ENCODE data around the gene ODC1. TPM values are rescaled to one million over a fixed set of nuclear protein-coding genes. Genes with fewer than 3 reads are reported as not detected.

ODC1 gene
- total RNA-seq, 1 donor from 2014 or later: 82.8 TPM

DNA sequence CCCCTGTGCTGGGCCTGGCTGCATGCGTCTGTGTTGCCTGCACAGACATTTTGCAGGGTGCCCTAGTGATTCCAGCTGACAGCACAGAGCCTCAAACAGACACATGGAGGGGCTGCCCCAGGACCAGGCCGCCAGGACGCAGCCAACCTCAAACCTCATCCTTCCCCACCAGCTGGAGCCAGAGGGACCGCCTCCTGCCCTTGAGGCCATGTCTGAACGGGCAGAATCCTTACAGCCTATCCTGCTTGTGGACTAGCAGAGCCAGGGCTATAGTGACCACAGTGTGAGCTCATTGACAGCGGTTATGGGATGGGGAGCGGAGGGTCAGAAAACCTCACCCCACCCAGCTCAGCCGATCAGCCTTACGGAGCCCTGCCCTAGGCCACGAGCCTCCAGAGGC lies 22.4 kb downstream of the ODC1 start:
- H3K27me3 ChIP-seq: no peaks in the 10 kb centered on the region
- TF ChIP-seq, protein P1, sequence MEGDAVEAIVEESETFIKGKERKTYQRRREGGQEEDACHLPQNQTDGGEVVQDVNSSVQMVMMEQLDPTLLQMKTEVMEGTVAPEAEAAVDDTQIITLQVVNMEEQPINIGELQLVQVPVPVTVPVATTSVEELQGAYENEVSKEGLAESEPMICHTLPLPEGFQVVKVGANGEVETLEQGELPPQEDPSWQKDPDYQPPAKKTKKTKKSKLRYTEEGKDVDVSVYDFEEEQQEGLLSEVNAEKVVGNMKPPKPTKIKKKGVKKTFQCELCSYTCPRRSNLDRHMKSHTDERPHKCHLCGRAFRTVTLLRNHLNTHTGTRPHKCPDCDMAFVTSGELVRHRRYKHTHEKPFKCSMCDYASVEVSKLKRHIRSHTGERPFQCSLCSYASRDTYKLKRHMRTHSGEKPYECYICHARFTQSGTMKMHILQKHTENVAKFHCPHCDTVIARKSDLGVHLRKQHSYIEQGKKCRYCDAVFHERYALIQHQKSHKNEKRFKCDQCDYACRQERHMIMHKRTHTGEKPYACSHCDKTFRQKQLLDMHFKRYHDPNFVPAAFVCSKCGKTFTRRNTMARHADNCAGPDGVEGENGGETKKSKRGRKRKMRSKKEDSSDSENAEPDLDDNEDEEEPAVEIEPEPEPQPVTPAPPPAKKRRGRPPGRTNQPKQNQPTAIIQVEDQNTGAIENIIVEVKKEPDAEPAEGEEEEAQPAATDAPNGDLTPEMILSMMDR (IDR thresholded peaks at IDR 0.05): no peak
- no peak overlapping the region for H3K4me3 ChIP-seq
- peaks cover 11 to 22% of the 10 kb centered on the region in 2 donors for H3K36me3 ChIP-seq
- no peak overlapping the region for H3K27ac ChIP-seq
- no peak for DNase-seq (ENCODE audit: low spot score in 2 of 2)
- no peaks in the 10 kb centered on the region for H3K4me1 ChIP-seq
- intact Hi-C loops (cut with DNase I): no loop called here
- H3K9me3 ChIP-seq: no peaks in the 10 kb centered on the region

DNA sequence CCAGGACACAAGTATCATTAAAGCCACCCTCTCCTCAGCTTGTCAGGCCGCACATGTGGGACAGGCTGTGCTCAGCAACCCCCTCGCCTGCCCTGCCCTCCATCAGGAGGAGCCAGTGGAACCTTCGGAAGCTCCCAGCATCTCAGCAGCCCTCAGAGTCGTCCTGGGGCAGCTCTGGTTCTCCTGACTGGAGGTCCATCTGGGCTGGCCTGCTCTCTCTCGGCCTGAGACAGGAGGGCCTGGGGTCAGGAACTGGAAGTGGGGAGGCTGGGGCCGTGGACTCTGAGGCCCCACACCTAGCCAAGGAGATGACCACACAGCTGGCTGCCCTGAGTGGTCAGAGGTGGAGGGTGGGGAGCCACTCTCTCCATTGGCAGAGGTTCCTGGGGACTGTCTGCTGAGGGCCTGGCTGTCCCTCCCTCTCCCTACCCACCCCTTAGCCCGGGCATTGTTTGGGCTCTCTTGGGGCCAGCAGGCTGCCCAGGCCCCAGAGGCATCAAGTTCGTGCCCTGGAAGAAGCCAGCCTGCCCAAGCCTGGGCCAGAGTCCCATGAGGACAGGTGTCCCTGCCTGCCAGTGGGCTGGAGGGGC lies 23.1 kb downstream of the ODC1 start:
- DNase-seq (ENCODE audit: low spot score in 2 of 2): no peak
- Histone ChIP-seq H3K27me3 (no peaks in the 10 kb centered on the region), H3K9me3 (no peaks in the 10 kb centered on the region), H3K27ac (no peak overlapping the region), H3K4me3 (no peak overlapping the region), H3K4me1 (no peaks in the 10 kb centered on the region), H3K36me3 (peaks cover 13 to 25% of the 10 kb centered on the region in 2 donors)
- intact Hi-C loops (cut with DNase I): no loop called here
- TF ChIP-seq, protein P1 (IDR thresholded peaks at IDR 0.05): no peak

DNA sequence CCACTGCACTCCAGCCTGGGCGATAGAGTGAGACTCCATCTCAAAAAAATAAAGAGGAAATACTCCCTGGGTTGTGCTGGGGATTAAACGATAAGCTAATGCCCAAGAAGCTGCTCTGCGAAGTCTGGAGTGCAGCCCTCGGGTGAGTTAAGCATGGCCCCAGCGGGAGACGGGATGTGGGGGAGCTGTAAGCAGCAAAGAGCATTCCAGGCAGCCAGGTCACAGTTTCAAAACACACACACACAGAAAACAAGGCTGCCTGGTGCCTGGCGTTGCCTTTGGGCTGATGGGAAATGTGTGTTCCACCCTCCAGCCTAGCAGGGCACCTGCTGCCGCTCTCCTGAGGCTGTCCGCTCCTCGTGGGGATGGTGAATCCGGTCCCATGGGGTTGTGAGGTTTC lies 24.1 kb downstream of the ODC1 start:
- H3K27ac ChIP-seq: no peak overlapping the region
- H3K4me3 ChIP-seq: no peak overlapping the region
- no peak for DNase-seq (ENCODE audit: low spot score in 2 of 2)
- no peaks in the 10 kb centered on the region for H3K27me3 ChIP-seq
- peaks cover 15 to 25% of the 10 kb centered on the region in 2 donors for H3K36me3 ChIP-seq
- no peaks in the 10 kb centered on the region for H3K9me3 ChIP-seq
- no peaks in the 10 kb centered on the region for H3K4me1 ChIP-seq
- TF ChIP-seq, protein P1 (IDR thresholded peaks at IDR 0.05): no peak
- intact Hi-C loops (cut with DNase I): no loop called here

DNA sequence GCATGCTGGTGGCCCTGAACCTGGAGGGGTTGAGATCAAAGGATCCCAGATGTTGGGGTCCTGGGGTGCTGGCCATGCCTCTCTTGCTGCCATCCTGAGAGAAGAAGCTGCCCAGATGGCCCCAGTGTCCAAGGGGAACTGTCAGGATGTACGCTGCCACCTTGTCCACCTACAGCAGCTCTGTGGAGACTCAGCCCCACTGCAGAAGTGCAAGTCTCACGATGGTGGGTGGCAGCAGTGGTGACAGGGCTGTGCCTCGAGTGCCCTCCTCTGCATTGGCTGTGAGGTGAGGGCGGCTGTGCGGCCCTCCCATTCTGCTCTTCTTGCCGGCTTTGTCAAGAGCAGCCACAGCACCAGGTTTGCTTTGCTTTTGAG lies 24.7 kb downstream of the ODC1 start:
- H3K9me3 ChIP-seq: no peaks in the 10 kb centered on the region
- intact Hi-C loops (cut with DNase I): no loop called here
- no peaks in the 10 kb centered on the region for H3K4me1 ChIP-seq
- H3K36me3 ChIP-seq: peaks cover 15 to 25% of the 10 kb centered on the region in 2 donors
- no peak overlapping the region for H3K27ac ChIP-seq
- no peaks in the 10 kb centered on the region for H3K27me3 ChIP-seq
- H3K4me3 ChIP-seq: no peak overlapping the region
- DNase-seq (ENCODE audit: low spot score in 2 of 2): no peak
- TF ChIP-seq, protein P1 (IDR thresholded peaks at IDR 0.05): no peak

DNA sequence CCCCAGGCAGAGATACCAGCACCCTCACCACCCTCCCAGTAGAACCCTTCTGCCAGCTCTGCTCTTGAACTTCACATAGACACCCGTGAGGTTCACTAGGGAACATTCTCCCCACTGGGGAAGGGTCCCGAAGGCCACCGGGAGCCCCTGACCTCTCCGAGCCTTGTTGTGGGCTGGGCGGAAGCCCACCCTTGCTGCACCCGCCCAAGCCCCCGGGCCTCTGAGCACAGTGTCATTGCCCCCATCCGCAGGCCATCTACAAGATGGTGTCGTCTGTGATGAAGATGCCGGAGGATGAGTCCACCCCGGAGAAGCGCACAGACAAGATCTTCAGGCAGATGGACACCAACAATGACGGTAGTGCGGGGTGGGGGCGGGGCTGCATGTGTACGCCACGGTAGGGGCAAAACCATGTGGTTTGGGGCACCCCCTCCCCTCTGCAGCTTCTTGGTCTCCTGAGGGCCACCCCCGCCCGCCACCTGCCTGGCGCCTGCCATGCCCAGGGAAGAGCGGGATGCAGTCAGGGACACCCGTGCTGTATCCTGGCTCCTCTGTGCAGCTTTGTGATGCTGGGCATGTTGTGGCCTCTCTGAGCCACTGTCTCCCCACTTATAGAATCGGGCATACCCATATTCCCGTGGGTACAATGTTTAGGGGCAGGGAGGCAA lies 25.3 kb downstream of the ODC1 start:
- no peak for DNase-seq (ENCODE audit: low spot score in 2 of 2)
- H3K4me3 ChIP-seq: no peak overlapping the region
- H3K9me3 ChIP-seq: no peaks in the 10 kb centered on the region
- H3K27ac ChIP-seq: no peak overlapping the region
- intact Hi-C loops (cut with DNase I): no loop called here
- TF ChIP-seq, protein P1 (IDR thresholded peaks at IDR 0.05): no peak
- H3K36me3 ChIP-seq: peaks cover 15 to 25% of the 10 kb centered on the region in 2 donors
- H3K27me3 ChIP-seq: no peaks in the 10 kb centered on the region
- no peaks in the 10 kb centered on the region for H3K4me1 ChIP-seq

Data from ascending aorta (tissue), 2 donors.